PC-3 (cell line): ENCODE results near the gene SNCA.

Experiments
- CTCF ChIP-seq: fragments of 300-600 bp; sonication (generic); conservative IDR thresholded peaks from 2 replicates; pipeline ENCODE4 v1.5.1; 2017; ENCODE audit warnings: antibody characterized with exemption, low read depth, mild to moderate bottlenecking, low read length
- EZH2 ChIP-seq: fragments of 300-600 bp; sonication (generic); IDR thresholded peaks from one replicate; pipeline ENCODE4 v1.6.1; 2017; ENCODE audit warnings: antibody characterized with exemption, mild to moderate bottlenecking, low read length; ENCODE audit not compliant: unreplicated experiment

- TF ChIP-seq CTCF (no peak), EZH2 (no peak)
Measured at GRCh38 chr4:89700766-89701423, 136.1 kb downstream of the SNCA start.
